ENCODE results near the gene CHST4. TPM values are rescaled to one million over a fixed set of nuclear protein-coding genes. Genes with fewer than 3 reads are reported as not detected.

CHST4 gene
- total RNA-seq (2011; cell fraction: chromatin; rRNA removed; ENCODE audit: low replicate concordance) = not detected in 2 replicates
- total RNA-seq (2011; cell fraction: nucleolus; rRNA removed) = not detected in 2 replicates
- not detected in 2 replicates for total RNA-seq (2011; cell fraction: nucleoplasm; rRNA removed)
- total RNA-seq (2014; rRNA removed) (not detected in 2 replicates), total RNA-seq (2014; rRNA removed; fragmentation: Illumina TruSeq; extraction: Trizol) (not detected in 2 replicates), total RNA-seq (2015; rRNA removed; fragmentation: Illumina TruSeq; extraction: Trizol) (not detected in 2 replicates), total RNA-seq (2021) (0.07 and 0.09 TPM in 2 replicates), polyA plus RNA-seq (2011; rRNA removed) (not detected in 2 replicates), polyA plus RNA-seq (2014; fragmentation: Illumina TruSeq; extraction: Trizol) (not detected in 2 replicates), polyA plus RNA-seq (2014; fragmentation: Nextera tagmentation; extraction: Ambion mirVana) (not detected), polyA plus RNA-seq (2014; rRNA removed) (not detected in 2 replicates), polyA minus RNA-seq (2011; rRNA and poly(A)+ RNA removed) (0.11 TPM in 1 of 2 replicates, not detected in the other), Bru-seq, nascent RNA (percentile 7 among the genes with signal in this experiment), BruChase-seq, experiment 1, labeled RNA remaining after a 2-hour chase (percentile 7 among the genes with signal in this experiment), BruChase-seq, experiment 2, labeled RNA remaining after a 6-hour chase (not detected)
- 0.03 TPM in 1 of 2 replicates, not detected in the other for polyA plus RNA-seq (2011; cell fraction: cytosol; rRNA removed)
- polyA plus RNA-seq (2011; cell fraction: nucleus; rRNA removed) = not detected in 2 replicates
- not detected in 2 replicates for polyA plus RNA-seq (2012)
- polyA minus RNA-seq (2011; cell fraction: cytosol; rRNA and poly(A)+ RNA removed) = not detected in 2 replicates
- not detected in 2 replicates for polyA minus RNA-seq (2011; cell fraction: nucleus; rRNA and poly(A)+ RNA removed)
- long read RNA-seq, experiment 1 = 0 reads
- long read RNA-seq, experiment 2 = 0 reads
- long read RNA-seq, experiment 3 = 0 reads

DNA sequence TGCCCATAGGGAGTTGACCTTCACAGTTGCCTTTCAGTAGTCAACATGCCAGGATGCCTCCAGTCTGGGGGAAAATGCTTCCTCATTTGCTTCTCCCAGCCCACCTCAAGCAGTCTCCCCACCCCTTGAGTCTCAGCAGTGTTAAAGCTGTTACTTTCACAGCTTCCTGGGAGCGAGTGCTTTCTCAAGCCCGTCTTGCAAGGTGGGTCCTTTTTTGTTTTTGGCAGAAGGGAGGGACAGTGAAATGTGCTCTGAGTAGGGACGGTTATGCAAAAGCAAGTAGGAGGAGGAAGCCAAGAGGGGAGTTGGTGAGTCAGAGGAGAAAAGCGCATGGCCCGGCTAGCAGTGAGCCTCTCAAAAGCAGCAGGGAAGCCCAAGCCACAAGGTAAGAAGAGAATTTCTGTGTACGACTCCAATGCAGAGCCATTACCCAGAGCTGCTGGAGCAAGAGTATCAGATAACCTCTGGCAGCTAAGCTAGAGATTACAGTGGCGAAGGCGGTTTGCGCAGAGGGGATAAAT, at the start of gene CHST4:
TSS of gene CHST4 (plus strand) at position 316 of the 521 bp plus-strand sequence. CDS start 10,252 bp downstream, outside the sequence.
- Histone ChIP-seq H3K4me2 (ENCODE audit: insufficient read depth, low read length) (no peak within 1 kb of the TSS), H3K9me3 (replicated peaks; ENCODE audit: control insufficient read depth, insufficient read depth, low read depth, low read length) (no peaks in the 10 kb centered on the region), H3K9me1 (ENCODE audit: control insufficient read depth, insufficient read depth, low read length) (no peaks in the 10 kb centered on the region), H2AFZ (ENCODE audit: low read depth, low read length) (no peak within 1 kb of the TSS), H3K27ac (ENCODE audit: extremely low read depth, low read depth, low read length) (no peak within 1 kb of the TSS), H3K4me1 (replicated peaks in 1 of 2; ENCODE audit: control insufficient read depth in 2 of 2, insufficient read depth in 2 of 2, low read length in 2 of 2) (no peaks in the 10 kb centered on the region), H3K9ac (ENCODE audit: insufficient read depth in 1 of 2, low read depth in 2 of 2, low read length in 2 of 2) (no peak within 1 kb of the TSS), H4K20me1 (replicated peaks; ENCODE audit: control insufficient read depth, insufficient read depth, low read length) (no peaks in the 10 kb centered on the region), H3K79me2 (ENCODE audit: control insufficient read depth, insufficient read depth, low read length) (no peaks in the 10 kb centered on the region), H3K4me3 (no peak within 1 kb of the TSS), H3K36me3 (ENCODE audit: control insufficient read depth, insufficient read depth, low read length) (no peaks in the 10 kb centered on the region), H3K27me3 (ENCODE audit: control insufficient read depth in 2 of 2, insufficient read depth in 2 of 2, low read length in 2 of 2) (peaks cover 32 to 54% of the 10 kb centered on the region in 2 experiments)
- no peak for ATAC-seq
- intact Hi-C loops (cut with micrococcal nuclease) = no loop called here
- ChIA-PET CTCF (ENCODE audit: low intra/inter-chr PET ratio) (no interaction called here), POLR2A (interaction anchor here (0.8 to 1.2 kb wide), 5 partner anchors 8 to 512 kb away, joined by 3 to 4 read pairs (median 3); no protein-coding TSS in a partner anchor)
- BruUV-seq (replicated peaks) = no TSS peak
- 0% methylated on average over 9 of the region's 9 CpGs for WGBS (ENCODE audit: insufficient coverage, low coverage, missing lambda C conversion rate)
- TF ChIP-seq, protein P1, sequence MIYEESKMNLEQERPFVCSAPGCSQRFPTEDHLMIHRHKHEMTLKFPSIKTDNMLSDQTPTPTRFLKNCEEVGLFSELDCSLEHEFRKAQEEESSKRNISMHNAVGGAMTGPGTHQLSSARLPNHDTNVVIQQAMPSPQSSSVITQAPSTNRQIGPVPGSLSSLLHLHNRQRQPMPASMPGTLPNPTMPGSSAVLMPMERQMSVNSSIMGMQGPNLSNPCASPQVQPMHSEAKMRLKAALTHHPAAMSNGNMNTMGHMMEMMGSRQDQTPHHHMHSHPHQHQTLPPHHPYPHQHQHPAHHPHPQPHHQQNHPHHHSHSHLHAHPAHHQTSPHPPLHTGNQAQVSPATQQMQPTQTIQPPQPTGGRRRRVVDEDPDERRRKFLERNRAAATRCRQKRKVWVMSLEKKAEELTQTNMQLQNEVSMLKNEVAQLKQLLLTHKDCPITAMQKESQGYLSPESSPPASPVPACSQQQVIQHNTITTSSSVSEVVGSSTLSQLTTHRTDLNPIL (CRISPR knock-in tag; IDR thresholded peaks at IDR 0.05) = no peak
- TF ChIP-seq CEBPG (CRISPR knock-in tag; IDR thresholded peaks at IDR 0.05) (no peak), CEBPG (tag; conservative IDR thresholded peaks at IDR 0.05 in 1 of 2, IDR thresholded peaks at IDR 0.05 in 1 of 2) (no peak), ZFP1 (CRISPR knock-in tag; IDR thresholded peaks at IDR 0.05) (no peak)
- TF ChIP-seq, protein P2, sequence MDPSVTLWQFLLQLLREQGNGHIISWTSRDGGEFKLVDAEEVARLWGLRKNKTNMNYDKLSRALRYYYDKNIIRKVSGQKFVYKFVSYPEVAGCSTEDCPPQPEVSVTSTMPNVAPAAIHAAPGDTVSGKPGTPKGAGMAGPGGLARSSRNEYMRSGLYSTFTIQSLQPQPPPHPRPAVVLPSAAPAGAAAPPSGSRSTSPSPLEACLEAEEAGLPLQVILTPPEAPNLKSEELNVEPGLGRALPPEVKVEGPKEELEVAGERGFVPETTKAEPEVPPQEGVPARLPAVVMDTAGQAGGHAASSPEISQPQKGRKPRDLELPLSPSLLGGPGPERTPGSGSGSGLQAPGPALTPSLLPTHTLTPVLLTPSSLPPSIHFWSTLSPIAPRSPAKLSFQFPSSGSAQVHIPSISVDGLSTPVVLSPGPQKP (CRISPR knock-in tag; IDR thresholded peaks at IDR 0.05) = no peak
- peak in 1 of 4 experiments; percentile 4 for DNase-seq (ENCODE audit: extremely low read depth in 1 of 4, low spot score in 3 of 4)
- no peak for FAIRE-seq
- in situ Hi-C loops (cut with MboI) = no loop called here

All from K562 (cell line).